ENCODE results near the gene PARK7. TPM values are rescaled to one million over a fixed set of nuclear protein-coding genes. Genes with fewer than 3 reads are reported as not detected.

PARK7 gene
- total RNA-seq, 4 donors from 2014 or later: 91.7 to 176 (median 166) TPM

DNA sequence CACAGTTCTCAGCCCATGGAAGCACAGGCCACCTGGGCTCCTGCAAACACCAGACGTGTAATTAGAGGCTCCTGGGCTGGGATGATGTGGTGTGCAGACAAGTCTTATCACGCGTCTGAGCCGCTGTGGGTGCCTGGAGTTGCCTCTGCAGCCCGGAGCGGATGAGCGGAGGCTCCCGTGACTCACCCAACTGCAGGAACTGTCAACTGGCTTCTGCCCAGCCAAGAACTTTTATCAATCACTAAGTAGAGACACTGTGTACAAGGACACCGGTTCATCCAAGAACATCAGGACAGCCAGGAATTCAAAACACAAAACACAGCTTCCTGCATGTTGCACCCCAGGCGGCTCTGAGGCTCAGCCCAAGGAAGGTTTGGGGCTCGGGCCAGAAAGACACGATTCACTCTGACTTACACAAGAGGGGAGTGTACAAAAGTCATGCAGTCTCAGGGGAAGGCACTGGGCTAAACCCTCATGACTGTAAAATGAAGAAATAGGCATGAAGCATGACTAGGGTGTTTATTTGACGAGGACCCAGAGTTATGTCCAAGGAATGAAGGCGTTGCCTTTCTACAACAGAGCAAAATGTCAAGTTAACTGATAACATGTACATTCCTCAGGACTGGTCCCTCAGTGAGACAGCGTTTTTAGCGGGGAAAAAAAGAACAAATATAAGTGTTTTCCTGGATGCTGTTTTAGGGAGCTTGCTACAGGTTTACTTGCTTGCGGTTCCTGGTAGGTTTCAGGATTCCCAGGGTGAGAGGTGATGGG lies 43.5 kb downstream of the PARK7 start:
- Histone ChIP-seq H3K4me1 (peaks cover 6% of the 10 kb centered on the region in 2 donors), H3K4me3 (no peak overlapping the region), H3K27me3 (no peaks in the 10 kb centered on the region), H3K9me3 (no peaks in the 10 kb centered on the region), H3K36me3 (no peaks in the 10 kb centered on the region), H3K27ac (peak overlapping the region; percentile 78 to 79)
- intact Hi-C loops (cut with DNase I; ENCODE audit: low total_unique reads): no loop called here
- peak in 1 of 2 donors; percentile 18 for TF ChIP-seq POLR2A (IDR thresholded peaks at IDR 0.05)
- TF ChIP-seq, protein P1, sequence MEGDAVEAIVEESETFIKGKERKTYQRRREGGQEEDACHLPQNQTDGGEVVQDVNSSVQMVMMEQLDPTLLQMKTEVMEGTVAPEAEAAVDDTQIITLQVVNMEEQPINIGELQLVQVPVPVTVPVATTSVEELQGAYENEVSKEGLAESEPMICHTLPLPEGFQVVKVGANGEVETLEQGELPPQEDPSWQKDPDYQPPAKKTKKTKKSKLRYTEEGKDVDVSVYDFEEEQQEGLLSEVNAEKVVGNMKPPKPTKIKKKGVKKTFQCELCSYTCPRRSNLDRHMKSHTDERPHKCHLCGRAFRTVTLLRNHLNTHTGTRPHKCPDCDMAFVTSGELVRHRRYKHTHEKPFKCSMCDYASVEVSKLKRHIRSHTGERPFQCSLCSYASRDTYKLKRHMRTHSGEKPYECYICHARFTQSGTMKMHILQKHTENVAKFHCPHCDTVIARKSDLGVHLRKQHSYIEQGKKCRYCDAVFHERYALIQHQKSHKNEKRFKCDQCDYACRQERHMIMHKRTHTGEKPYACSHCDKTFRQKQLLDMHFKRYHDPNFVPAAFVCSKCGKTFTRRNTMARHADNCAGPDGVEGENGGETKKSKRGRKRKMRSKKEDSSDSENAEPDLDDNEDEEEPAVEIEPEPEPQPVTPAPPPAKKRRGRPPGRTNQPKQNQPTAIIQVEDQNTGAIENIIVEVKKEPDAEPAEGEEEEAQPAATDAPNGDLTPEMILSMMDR (IDR thresholded peaks at IDR 0.05): no peak
- peak; percentile 92 to 96 for DNase-seq

DNA sequence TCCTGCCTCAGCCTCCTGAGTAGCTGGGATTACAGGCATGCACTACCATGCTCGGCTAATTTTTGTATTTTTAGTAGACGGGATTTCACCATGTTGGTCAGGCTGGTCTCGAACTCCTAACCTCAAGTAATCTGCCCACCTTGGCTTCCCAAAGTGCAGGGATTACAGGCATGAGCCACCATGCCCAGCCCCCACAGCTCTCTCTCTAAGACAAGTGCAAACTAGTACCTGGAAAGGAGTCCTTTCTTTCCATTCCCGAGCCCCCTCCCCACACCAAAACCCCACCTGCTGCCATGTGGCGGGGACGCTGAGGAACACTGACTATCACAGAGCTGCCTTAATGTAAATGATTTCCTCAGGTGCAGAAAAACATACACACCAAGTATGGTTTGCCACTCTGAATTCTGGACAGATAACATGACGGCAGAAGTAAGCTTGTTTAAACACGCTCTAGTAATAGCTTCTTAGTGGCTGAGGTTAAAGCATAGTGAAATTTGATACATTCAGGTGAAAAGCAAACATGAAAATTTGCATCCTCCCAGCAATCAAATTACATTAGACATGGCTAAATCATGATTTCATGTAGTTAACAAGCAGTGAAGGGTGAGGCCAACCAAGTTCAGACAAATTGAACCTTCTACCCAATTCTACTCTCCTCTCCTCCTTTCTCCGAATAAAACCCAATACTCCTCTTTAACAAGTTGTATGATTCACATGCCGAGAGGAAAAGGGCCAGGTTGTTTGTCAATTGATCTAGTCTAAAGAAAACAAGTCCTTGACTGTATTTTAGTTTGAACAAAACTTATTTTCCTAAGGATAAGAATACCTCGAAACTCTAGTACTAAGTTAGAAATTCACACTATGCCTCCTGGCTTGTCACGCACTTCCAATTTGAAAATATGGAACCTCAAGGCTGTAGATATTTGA lies 44.8 kb downstream of the PARK7 start:
- Histone ChIP-seq H3K4me1 (peaks cover 6% of the 10 kb centered on the region in 2 donors), H3K36me3 (no peaks in the 10 kb centered on the region), H3K27me3 (no peaks in the 10 kb centered on the region), H3K27ac (peak overlapping the region; percentile 78 to 79), H3K9me3 (no peaks in the 10 kb centered on the region), H3K4me3 (no peak overlapping the region)
- intact Hi-C loops (cut with DNase I; ENCODE audit: low total_unique reads): no loop called here
- TF ChIP-seq, protein P1 (IDR thresholded peaks at IDR 0.05): no peak
- TF ChIP-seq POLR2A (IDR thresholded peaks at IDR 0.05): no peak
- no peak for DNase-seq

DNA sequence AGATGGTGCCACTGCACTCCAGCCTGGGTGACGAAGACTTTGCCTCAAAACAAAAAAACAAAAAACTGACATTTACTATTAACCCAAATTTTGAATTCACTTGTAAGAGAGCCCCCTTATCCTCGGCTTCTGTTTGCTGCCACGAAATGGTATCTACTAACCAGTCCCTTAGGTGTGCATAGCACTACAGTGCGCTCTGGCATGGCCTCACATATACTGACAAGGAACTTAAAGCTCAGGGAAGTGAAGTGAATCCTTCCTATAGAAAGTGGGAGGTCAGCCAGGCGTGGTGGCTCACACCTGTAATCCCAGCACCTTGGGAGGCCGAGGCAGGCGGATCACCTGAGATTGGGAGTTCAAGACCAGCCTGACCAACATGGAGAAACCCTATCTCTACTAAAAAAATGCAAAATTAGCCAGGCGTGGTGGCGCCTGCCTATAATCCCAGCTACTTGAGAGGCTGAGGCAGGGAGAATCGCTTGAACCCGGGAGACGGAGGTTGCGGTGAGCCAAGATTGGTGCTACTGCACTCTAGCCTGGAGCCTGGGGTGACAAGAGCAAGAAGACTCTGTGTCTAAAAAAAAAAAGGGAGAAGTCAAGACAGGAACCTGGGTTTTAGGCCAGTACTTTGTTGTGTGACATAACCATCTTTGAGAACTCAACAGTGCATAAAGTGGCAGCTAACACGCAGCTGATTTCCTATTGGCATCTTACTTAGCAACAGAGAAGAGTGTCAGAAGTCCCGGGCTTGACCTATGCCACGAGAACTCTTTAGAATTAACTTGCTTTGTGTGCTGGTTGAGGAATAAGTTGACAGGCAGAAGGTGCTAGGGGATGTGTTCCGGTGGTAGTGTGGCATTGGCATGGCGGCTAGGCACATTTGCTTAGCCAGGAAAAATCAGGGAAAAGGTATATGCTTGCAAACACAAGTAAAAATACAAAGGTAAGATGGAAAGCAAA lies 47.8 kb downstream of the PARK7 start:
- DNase-seq: no peak
- H3K36me3 ChIP-seq: no peaks in the 10 kb centered on the region
- H3K27ac ChIP-seq: no peak overlapping the region
- no peaks in the 10 kb centered on the region for H3K27me3 ChIP-seq
- H3K4me3 ChIP-seq: no peak overlapping the region
- H3K4me1 ChIP-seq: peaks cover 3 to 6% of the 10 kb centered on the region in 2 donors
- TF ChIP-seq, protein P1 (IDR thresholded peaks at IDR 0.05): no peak
- TF ChIP-seq POLR2A (IDR thresholded peaks at IDR 0.05): no peak
- intact Hi-C loops (cut with DNase I; ENCODE audit: low total_unique reads): no loop called here
- H3K9me3 ChIP-seq: no peaks in the 10 kb centered on the region

DNA sequence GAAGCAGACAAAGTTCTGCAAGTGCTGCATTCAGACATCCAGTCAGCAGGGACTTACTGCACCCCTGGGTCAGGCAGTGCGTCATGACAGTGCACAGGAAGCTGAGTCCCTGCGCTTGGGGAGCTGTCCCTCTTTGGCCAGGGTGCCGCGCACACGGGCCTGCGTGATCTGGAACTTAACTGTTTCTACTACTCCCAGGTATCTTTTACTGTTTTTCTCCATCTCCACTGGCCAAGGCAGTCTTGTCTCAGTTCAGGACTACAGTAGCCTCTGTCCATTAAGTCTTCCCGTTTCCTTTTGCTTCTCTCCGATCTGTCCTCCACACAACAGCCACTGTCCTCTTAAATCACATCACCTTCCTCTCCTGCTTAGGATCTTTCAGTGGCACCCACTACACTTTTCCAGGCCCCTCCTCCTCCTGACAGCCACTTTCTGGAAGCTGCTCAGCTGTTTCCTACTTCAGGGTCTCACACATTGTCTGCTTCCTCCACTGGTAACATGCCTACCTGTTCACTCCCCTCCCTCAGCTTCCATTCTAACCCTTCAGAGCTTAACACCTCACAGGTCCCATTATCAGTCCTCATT lies 48.7 kb downstream of the PARK7 start:
- Histone ChIP-seq H3K4me3 (no peak overlapping the region), H3K9me3 (no peaks in the 10 kb centered on the region), H3K27ac (no peak overlapping the region), H3K36me3 (no peaks in the 10 kb centered on the region), H3K27me3 (no peaks in the 10 kb centered on the region), H3K4me1 (peaks cover 0 to 10% of the 10 kb centered on the region in 2 donors)
- TF ChIP-seq, protein P1 (IDR thresholded peaks at IDR 0.05): no peak
- TF ChIP-seq POLR2A (IDR thresholded peaks at IDR 0.05): no peak
- intact Hi-C loops (cut with DNase I; ENCODE audit: low total_unique reads): no loop called here
- no peak for DNase-seq

Measured in uterus (tissue), 4 donors.